Inflammatory macrophage (primary cell): Measurements from ENCODE around the gene GET4.
"Not testable (repeated sequence)": the region's sequence is repeated elsewhere in the genome, so short reads cannot be mapped to it uniquely, and the experiment has no call there.

Experiments
- DNase-seq, 2 donors: peaks; one replicate each; pipeline ENCODE4 v3.0.0-alpha.2; 2020 to 2022

GET4 gene

GRCh38 chr7:917255-918117, 41.1 kb downstream of the GET4 start:
- no peak for DNase-seq

GRCh38 chr7:918118-918425, 41.7 kb downstream of the GET4 start:
- DNase-seq: no peak

GRCh38 chr7:918441-919113, 42.2 kb downstream of the GET4 start:
- no peak for DNase-seq

- no peak for DNase-seq
Observed at GRCh38 chr7:919114-919442, 42.7 kb downstream of the GET4 start.

- DNase-seq: no peak
Observed at GRCh38 chr7:919924-920341, 43.6 kb downstream of the GET4 start.

GRCh38 chr7:920351-921070, 44.2 kb downstream of the GET4 start:
- no peak for DNase-seq

GRCh38 chr7:921071-921461, 44.7 kb downstream of the GET4 start:
- DNase-seq: no peak

- DNase-seq: no peak
Observed at GRCh38 chr7:921581-922333, 45.4 kb downstream of the GET4 start.

GRCh38 chr7:922334-923107, 46.2 kb downstream of the GET4 start:
- DNase-seq: peak in 1 of 2 donors; percentile 20

- DNase-seq: peak; percentile 74 to 79
Observed at GRCh38 chr7:923108-924041, 47.0 kb downstream of the GET4 start.

GRCh38 chr7:924042-924441, 47.7 kb downstream of the GET4 start:
- not testable (repeated sequence) for DNase-seq

- peak; percentile 48 to 74 for DNase-seq
Observed at GRCh38 chr7:924541-925231, 48.3 kb downstream of the GET4 start.

- peak in 1 of 2 donors; percentile 31 for DNase-seq
Observed at GRCh38 chr7:925601-926000, 49.2 kb downstream of the GET4 start.

- DNase-seq: no peak
Observed at GRCh38 chr7:926061-927030, 50.0 kb downstream of the GET4 start.

- no peak for DNase-seq
Observed at GRCh38 chr7:927031-927671, 50.8 kb downstream of the GET4 start.

GRCh38 chr7:929311-929711, 53.0 kb downstream of the GET4 start:
- no peak for DNase-seq

GRCh38 chr7:930975-931758, 54.8 kb downstream of the GET4 start:
- peak; percentile 62 to 64 for DNase-seq
